Heart right ventricle (tissue), 16 donors: ENCODE data around the gene SYNDIG1. TPM values are rescaled to one million over a fixed set of nuclear protein-coding genes. Genes with fewer than 3 reads are reported as not detected.

ENCODE experiments used
- ATAC-seq, 8 donors: fragments of 200-7000 bp; cut with Tn5 transposase; one replicate each; pipeline ENCODE4 v1.9.1; 2020; ENCODE audit warnings: mild to moderate bottlenecking in 8 of 8, moderate library complexity in 8 of 8, moderate number of reproducible peaks in 1 of 8
- DNase-seq, 2 donors: peaks; one replicate each; pipeline ENCODE4 v3.0.0-alpha.2; 2020
- H3K27ac ChIP-seq, 10 donors: fragments of 200-600 bp; sonication (generic) in 2 of 10; one replicate each; pipeline versions ENCODE4 v1.5.0 to v1.8.0; 2020 to 2022; ENCODE audit warnings: mild to moderate bottlenecking in 3 of 10
- H3K27me3 ChIP-seq, 7 donors: fragments of 200-600 bp; one replicate each; pipeline ENCODE4 v1.8.0; 2021 to 2022; ENCODE audit warnings: mild to moderate bottlenecking in 2 of 7
- H3K36me3 ChIP-seq, 9 donors: fragments of 200-600 bp; sonication (generic) in 1 of 9; one replicate each; pipeline versions ENCODE4 v1.5.0 to v1.8.0; 2020 to 2022; ENCODE audit warnings: mild to moderate bottlenecking in 2 of 9
- H3K4me1 ChIP-seq, 9 donors: fragments of 200-600 bp; sonication (generic) in 1 of 9; one replicate each; pipeline versions ENCODE4 v1.5.0 to v1.8.0; 2020 to 2022; ENCODE audit warnings: mild to moderate bottlenecking in 4 of 9
- H3K4me3 ChIP-seq, 10 donors: fragments of 200-600 bp; sonication (generic) in 2 of 10; one replicate each; pipeline versions ENCODE4 v1.5.0 to v1.8.0; 2020 to 2022; ENCODE audit warnings: mild to moderate bottlenecking in 7 of 10, moderate library complexity in 2 of 10
- H3K9me3 ChIP-seq, 11 donors: fragments of 200-600 bp in 10 of 11; sonication (generic) in 2 of 11; one replicate each; pipeline versions ENCODE4 v1.5.0 to v1.8.0; 2013 to 2022; ENCODE audit warnings: mild to moderate bottlenecking in 2 of 11, control low read depth in 1 of 11, moderate library complexity in 1 of 11
- WGBS, 2 donors: extraction: QIAGEN DNeasy Blood & Tissue Kit; methylation state at CpG; one replicate each; pipeline ENCODE4 v1.1.7; 2013; ENCODE audit warnings: inconsistent platforms in 1 of 2; 5-methylcytosine and 5-hydroxymethylcytosine counted together
- intact Hi-C, 10 donors: fragments of 100-400 bp; cut with DNase I; formaldehyde crosslinking; loops; one replicate each; pipeline versions ENCODE4 v1.11.1 to v1.14.2; 2022
- polyA plus RNA-seq, 2 donors: library from polyadenylated mRNA; stranded (reverse); fragments of 200-250 nt; gene quantifications; one replicate each; pipeline ENCODE4 v1.2.3, GENCODE V29; 2013
- total RNA-seq, 10 donors: library from RNA; stranded (reverse); fragmentation: NEBNext Ultra II Directional in 3 of 10; extraction: Animal tissue kit (Norgen Biotek cat#: 25700) in 3 of 10; gene quantifications; one replicate each; pipeline versions ENCODE4 v1.2.1 to v1.2.4, GENCODE V29; 2021 to 2023
- TF ChIP-seq, protein P1 (sequence below), 9 donors: fragments of 200-600 bp; sonication (generic) in 2 of 9; IDR thresholded peaks; one replicate each; pipeline versions ENCODE4 v1.5.0 to v1.8.0; 2021 to 2022; ENCODE audit warnings: antibody characterized with exemption in 9 of 9, mild to moderate bottlenecking in 5 of 9, moderate library complexity in 1 of 9
- donor health status: Arrhythmogenic right ventricular cardiomyopathy.
- donor health status: ischemic (EF 13 %, LVEDD 7.1; RV severe dilation, severe dysfunction).
- donor health status: healthy with polysubstance abuse.
- donor health status: DM: no; HTN: yes; CAD: no.
- donor health status: DM: no; HTN: no; CAD: no.
- donor health status: ischemic (EF 25% LVEDD 6.9; RV normal size, moderate dysfunction).
- donor health status: ischemic (EF 25% LVEDD 5.7; RV mildly dilated, moderate dysfunction).
- donor health status: healthy.
- donor health status: DM: yes; HTN: yes; CAD: no.
- donor health status: Ischemic cardiomyopathy.
- donor health status: ischemic (EF 35%, LVEDD 5.7; RV mildly dilated, moderate dysfunction).
- donor health status: nonischemic (EF 11% LVEDD 7.7; RV severe dilation, severe dysfunction).
- donor health status: DM: yes; HTN: yes; CAD: no.
- donor health status: PGD.
- donor health status: ischemic (EF 29% LVEDD 5.4; RV normal size, mild dysfunction).
- donor health status: nonischemic (EF 23%, LVEDD 6.1; RV moderate dilation, normal function).

The SYNDIG1 gene
- total and polyA plus RNA-seq, 12 donors: 8.6 to 34.7 (median 19.9) TPM

DNA sequence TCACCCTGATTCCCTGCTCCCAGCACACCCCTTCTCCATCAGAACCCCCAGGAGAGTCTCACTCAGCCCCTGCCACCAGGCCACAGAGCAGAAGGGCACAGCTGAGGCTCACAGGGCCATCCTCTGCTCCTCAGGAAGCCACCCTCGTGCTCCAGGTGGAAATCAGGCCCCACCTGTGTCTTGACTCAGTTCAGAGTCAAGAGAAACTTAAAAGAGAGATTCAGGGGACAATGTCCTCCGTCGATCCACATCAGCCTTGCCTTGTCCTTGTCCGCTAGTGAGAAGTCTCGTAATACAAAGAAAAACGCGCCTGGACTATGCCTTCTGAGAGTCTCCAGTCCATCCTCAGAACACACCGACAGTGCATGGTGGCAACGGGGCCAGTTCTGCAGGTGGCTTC, 114.6 kb downstream of the SYNDIG1 start:
- Histone ChIP-seq H3K4me1 (no peaks in the 10 kb centered on the region), H3K36me3 (no peaks in the 10 kb centered on the region), H3K27me3 (no peaks in the 10 kb centered on the region), H3K9me3 (no peaks in the 10 kb centered on the region), H3K27ac (no peak overlapping the region), H3K4me3 (no peak overlapping the region)
- ATAC-seq: no peak
- 87 to 88% methylated on average over 9 of the region's 9 CpGs for WGBS, 2 donors
- DNase-seq: no peak
- TF ChIP-seq, protein P1, sequence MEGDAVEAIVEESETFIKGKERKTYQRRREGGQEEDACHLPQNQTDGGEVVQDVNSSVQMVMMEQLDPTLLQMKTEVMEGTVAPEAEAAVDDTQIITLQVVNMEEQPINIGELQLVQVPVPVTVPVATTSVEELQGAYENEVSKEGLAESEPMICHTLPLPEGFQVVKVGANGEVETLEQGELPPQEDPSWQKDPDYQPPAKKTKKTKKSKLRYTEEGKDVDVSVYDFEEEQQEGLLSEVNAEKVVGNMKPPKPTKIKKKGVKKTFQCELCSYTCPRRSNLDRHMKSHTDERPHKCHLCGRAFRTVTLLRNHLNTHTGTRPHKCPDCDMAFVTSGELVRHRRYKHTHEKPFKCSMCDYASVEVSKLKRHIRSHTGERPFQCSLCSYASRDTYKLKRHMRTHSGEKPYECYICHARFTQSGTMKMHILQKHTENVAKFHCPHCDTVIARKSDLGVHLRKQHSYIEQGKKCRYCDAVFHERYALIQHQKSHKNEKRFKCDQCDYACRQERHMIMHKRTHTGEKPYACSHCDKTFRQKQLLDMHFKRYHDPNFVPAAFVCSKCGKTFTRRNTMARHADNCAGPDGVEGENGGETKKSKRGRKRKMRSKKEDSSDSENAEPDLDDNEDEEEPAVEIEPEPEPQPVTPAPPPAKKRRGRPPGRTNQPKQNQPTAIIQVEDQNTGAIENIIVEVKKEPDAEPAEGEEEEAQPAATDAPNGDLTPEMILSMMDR (IDR thresholded peaks at IDR 0.05): no peak
- intact Hi-C loops: loop anchor here in 1 of 10 donors (10.0 kb wide), 1 partner anchor 81 kb away; no protein-coding TSS in a partner anchor

DNA sequence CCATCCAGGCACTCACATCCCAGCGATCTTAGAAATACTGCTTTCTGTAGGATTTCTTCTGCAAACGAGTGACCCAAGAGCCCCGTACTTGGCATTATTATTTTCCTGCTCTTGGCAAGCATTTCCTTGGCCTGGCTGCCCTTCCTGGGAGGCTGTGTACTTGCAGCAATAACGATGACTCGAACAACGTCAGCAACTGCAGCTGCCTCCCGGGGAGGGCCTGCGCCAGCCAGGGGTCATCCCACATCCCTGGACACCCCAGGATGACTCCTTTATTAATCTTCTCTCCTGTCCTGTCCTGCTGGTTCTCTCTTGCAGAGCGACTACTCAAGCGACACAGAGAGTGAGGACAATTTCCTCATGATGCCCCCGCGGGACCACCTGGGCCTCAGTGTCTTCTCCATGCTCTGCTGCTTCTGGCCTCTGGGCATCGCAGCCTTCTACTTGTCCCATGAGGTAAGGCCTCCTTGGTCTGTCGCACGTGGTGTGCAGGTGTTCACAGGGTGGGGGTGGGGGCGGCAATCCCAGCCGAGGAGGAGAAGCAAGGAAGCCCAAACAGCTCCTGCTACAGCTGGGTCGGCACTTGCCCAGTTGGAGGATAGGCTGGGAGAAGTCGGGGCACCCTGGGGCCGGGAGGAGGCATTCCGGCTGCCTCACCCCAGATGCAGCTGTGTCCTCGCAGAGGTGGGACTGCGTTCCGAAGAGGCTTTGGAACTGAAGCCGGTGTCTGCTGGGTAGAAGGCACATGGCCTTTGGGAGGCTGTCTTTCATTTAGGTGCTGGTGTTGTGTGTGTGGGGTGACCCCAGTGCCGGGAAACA, 115.3 kb downstream of the SYNDIG1 start:
- no peaks in the 10 kb centered on the region for H3K9me3 ChIP-seq
- ATAC-seq (no peak), DNase-seq (no peak)
- intact Hi-C loops: loop anchor here in 1 of 10 donors (10.0 kb wide), 1 partner anchor 80 kb away; no protein-coding TSS in a partner anchor
- 81 to 85% methylated on average over 26 of the region's 26 CpGs for WGBS, 2 donors
- no peaks in the 10 kb centered on the region for H3K27me3 ChIP-seq
- H3K36me3 ChIP-seq: no peaks in the 10 kb centered on the region
- H3K27ac ChIP-seq: no peak overlapping the region
- H3K4me3 ChIP-seq: no peak overlapping the region
- TF ChIP-seq, protein P1 (IDR thresholded peaks at IDR 0.05): no peak
- peaks cover 0 to 6% (median 0%) of the 10 kb centered on the region in 9 donors for H3K4me1 ChIP-seq

DNA sequence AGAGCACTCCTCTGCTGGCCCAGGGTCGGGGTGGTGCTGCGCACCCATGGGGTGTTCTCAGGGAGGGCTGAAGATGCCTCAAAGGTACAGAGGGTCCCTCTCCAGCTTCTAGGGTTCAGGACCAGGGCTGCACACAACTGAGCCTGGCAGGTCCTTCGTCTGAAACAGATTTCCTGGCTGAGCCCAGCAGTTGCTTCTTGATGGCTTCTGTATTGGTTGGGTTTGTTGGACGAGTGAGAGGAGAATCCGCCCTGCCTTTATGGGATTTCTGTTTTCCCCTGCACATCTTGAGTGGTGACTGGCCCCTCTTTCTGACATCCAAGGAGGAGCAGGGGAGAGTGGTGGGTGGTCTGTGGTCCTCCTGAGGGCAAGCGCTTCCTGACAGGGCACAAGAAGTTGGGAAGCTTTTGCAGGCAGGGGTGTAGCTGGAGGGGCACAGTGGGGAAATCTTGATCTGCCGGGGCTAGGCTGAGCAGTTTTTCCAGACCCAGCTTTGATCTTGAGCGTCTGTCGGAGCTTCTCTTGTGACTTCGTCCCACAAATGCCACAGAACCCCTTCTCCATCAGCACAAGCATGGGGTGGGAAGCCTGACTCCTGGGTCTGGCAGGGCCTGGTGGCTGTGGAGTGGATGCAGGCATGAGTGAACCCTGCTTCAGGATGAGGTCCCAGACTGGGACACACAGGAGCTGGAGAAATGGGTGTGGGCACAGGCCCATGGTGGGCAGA, 116.5 kb downstream of the SYNDIG1 start:
- H3K4me1 ChIP-seq: peaks cover 0 to 7% (median 0%) of the 10 kb centered on the region in 9 donors
- DNase-seq (no peak), ATAC-seq (no peak)
- H3K9me3 ChIP-seq: no peaks in the 10 kb centered on the region
- no peak overlapping the region for H3K4me3 ChIP-seq
- TF ChIP-seq, protein P1 (IDR thresholded peaks at IDR 0.05): no peak
- no peaks in the 10 kb centered on the region for H3K36me3 ChIP-seq
- no peak overlapping the region for H3K27ac ChIP-seq
- WGBS, 2 donors: 82 to 86% methylated on average over 10 of the region's 10 CpGs
- H3K27me3 ChIP-seq: no peaks in the 10 kb centered on the region
- intact Hi-C loops: loop anchor here in 1 of 10 donors (10.0 kb wide), 1 partner anchor 79 kb away; no protein-coding TSS in a partner anchor

DNA sequence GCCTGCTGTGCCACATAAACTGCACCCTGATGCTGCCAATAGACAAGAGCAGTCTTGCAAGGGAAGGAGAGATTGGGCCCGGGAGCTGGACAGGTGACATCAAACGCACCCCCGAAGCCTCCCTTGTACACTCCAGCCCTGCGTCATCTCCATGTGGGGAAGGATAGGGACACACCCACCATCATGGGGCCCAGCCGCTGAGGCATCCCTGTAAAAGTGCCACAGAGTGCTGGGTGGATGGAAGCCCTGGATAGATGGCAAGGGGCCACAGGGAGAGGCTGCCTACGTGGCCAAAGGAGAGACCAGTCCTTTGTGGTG, 117.1 kb downstream of the SYNDIG1 start:
- no peak overlapping the region for H3K27ac ChIP-seq
- no peaks in the 10 kb centered on the region for H3K9me3 ChIP-seq
- TF ChIP-seq, protein P1 (IDR thresholded peaks at IDR 0.05): no peak
- 75 to 89% methylated on average over 6 of the region's 6 CpGs for WGBS, 2 donors
- no peak for DNase-seq
- H3K4me1 ChIP-seq: peaks cover 0 to 7% (median 0%) of the 10 kb centered on the region in 9 donors
- H3K27me3 ChIP-seq: no peaks in the 10 kb centered on the region
- intact Hi-C loops: loop anchor here in 1 of 10 donors (10.0 kb wide), 1 partner anchor 78 kb away; no protein-coding TSS in a partner anchor
- no peak overlapping the region for H3K4me3 ChIP-seq
- ATAC-seq: no peak
- no peaks in the 10 kb centered on the region for H3K36me3 ChIP-seq
